Endodermal cell (in vitro differentiated cells): Measurements from ENCODE around the gene CHAD. TPM values are rescaled to one million over a fixed set of nuclear protein-coding genes. Genes with fewer than 3 reads are reported as not detected.

Source experiments
- DNase-seq: peaks from one replicate; pipeline ENCODE4 v3.0.0-alpha.2; 2017
- H3K27ac ChIP-seq: 2 replicates; pipeline ENCODE4 v1.5.1; 2013; ENCODE audit warnings: mild to moderate bottlenecking, low read depth, low read length, moderate library complexity
- H3K27me3 ChIP-seq: 2 replicates; pipeline ENCODE4 v1.6.1; 2013; ENCODE audit warnings: mild to moderate bottlenecking, low read length, moderate library complexity; ENCODE audit not compliant: insufficient read depth, control insufficient read depth, poor library complexity, severe bottlenecking
- H3K36me3 ChIP-seq: 2 replicates; pipeline ENCODE4 v1.7.0; 2013; ENCODE audit warnings: mild to moderate bottlenecking, low read length, moderate library complexity; ENCODE audit not compliant: control insufficient read depth, insufficient read depth
- H3K4me1 ChIP-seq: one replicate; pipeline ENCODE4 v1.7.0; 2013; ENCODE audit warnings: low read length; ENCODE audit not compliant: control insufficient read depth, insufficient read depth
- H3K4me3 ChIP-seq: 2 replicates; pipeline ENCODE4 v1.5.1; 2013; ENCODE audit warnings: mild to moderate bottlenecking, low read length, moderate library complexity
- H3K9ac ChIP-seq: 2 replicates; pipeline ENCODE4 v1.6.1; 2013; ENCODE audit warnings: mild to moderate bottlenecking, low read length, moderate library complexity; ENCODE audit not compliant: poor library complexity, severe bottlenecking; ENCODE audit errors: extremely low read depth
- H3K9me3 ChIP-seq: 2 replicates; pipeline ENCODE4 v1.6.1; 2013; ENCODE audit warnings: mild to moderate bottlenecking, low read length, moderate library complexity; ENCODE audit not compliant: control insufficient read depth
- H3K27ac Mint-ChIP-seq: 2 replicates; pipeline ENCODE4 v1.8.0; 2020; ENCODE audit warnings: mixed read lengths
- H3K27me3 Mint-ChIP-seq: 2 replicates; pipeline ENCODE4 v1.8.0; 2021; ENCODE audit warnings: mild to moderate bottlenecking, mixed read lengths; ENCODE audit not compliant: insufficient read depth
- H3K36me3 Mint-ChIP-seq: 2 replicates; pipeline ENCODE4 v1.8.0; 2020; ENCODE audit warnings: low read depth, mixed read lengths
- H3K4me1 Mint-ChIP-seq: 2 replicates; pipeline ENCODE4 v1.8.0; 2020; ENCODE audit warnings: mixed read lengths
- H3K4me3 Mint-ChIP-seq: 2 replicates; pipeline ENCODE4 v1.8.0; 2020; ENCODE audit warnings: mild to moderate bottlenecking, moderate library complexity, mixed read lengths
- H3K9me3 Mint-ChIP-seq: 2 replicates; pipeline ENCODE4 v1.8.0; 2020; ENCODE audit warnings: mild to moderate bottlenecking, mixed read lengths
- WGBS, 2 experiments: methylation state at CpG; one replicate each; pipeline versions ENCODE4 v1.1.5 to v1.1.7; 2013; ENCODE audit warnings: missing lambda C conversion rate in 2 of 2, mixed read lengths in 1 of 2; ENCODE audit not compliant: insufficient coverage in 1 of 2, insufficient read length in 1 of 2; 5-methylcytosine and 5-hydroxymethylcytosine counted together
- total RNA-seq, 2 donors: library from RNA; stranded (reverse); fragmentation: NEBNext Ultra II Directional in 1 of 2; extraction: Animal tissue kit (Norgen Biotek cat#: 25700) in 1 of 2; gene quantifications; 2 replicates in 1 of 2; 3 replicates in 1 of 2; pipeline ENCODE4 v1.2.1, GENCODE V29; 2021
- TF ChIP-seq, protein P1 (sequence below): fragments of 200-600 bp; sonication (generic); conservative IDR thresholded peaks from 2 replicates; pipeline ENCODE4 v1.5.0; 2021; ENCODE audit warnings: antibody characterized with exemption, mild to moderate bottlenecking

Gene CHAD
- total RNA-seq, 2 donors from 2014 or later: 0.15 TPM; not detected in 1

DNA sequence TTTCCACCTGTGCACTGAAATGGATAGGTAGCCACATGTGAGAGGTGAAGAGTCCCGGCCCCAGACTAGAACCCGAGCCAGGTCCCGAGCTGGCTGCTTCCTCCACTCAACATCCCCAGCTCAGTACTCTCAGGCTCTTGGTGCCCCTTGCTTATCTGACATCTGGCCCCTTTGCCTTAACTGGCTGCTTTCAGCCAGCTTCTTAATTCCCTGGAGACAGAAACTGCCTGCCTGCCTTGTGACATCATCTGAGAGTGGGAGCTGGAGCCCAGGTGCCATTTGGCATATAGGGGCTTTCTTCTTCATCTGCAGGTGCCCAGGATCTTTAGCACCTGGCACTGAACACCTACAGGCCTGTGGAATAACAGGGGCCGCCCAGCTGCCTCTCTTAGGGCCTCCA, 8.9 kb downstream of the CHAD start:
- Histone ChIP-seq H3K36me3 (no peaks in the 10 kb centered on the region), H3K9me3 (no peaks in the 10 kb centered on the region), H3K9ac (no peak overlapping the region), H3K4me3 (no peak overlapping the region), H3K4me1 (no peaks in the 10 kb centered on the region), H3K27ac (no peak overlapping the region), H3K27me3 (no peaks in the 10 kb centered on the region)
- peaks cover 8% of the 10 kb centered on the region for H3K4me1 Mint-ChIP-seq
- no peak overlapping the region for H3K4me3 Mint-ChIP-seq
- no peak for DNase-seq
- no peaks in the 10 kb centered on the region for H3K9me3 Mint-ChIP-seq
- TF ChIP-seq, protein P1, sequence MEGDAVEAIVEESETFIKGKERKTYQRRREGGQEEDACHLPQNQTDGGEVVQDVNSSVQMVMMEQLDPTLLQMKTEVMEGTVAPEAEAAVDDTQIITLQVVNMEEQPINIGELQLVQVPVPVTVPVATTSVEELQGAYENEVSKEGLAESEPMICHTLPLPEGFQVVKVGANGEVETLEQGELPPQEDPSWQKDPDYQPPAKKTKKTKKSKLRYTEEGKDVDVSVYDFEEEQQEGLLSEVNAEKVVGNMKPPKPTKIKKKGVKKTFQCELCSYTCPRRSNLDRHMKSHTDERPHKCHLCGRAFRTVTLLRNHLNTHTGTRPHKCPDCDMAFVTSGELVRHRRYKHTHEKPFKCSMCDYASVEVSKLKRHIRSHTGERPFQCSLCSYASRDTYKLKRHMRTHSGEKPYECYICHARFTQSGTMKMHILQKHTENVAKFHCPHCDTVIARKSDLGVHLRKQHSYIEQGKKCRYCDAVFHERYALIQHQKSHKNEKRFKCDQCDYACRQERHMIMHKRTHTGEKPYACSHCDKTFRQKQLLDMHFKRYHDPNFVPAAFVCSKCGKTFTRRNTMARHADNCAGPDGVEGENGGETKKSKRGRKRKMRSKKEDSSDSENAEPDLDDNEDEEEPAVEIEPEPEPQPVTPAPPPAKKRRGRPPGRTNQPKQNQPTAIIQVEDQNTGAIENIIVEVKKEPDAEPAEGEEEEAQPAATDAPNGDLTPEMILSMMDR: no peak
- H3K27ac Mint-ChIP-seq: no peak overlapping the region
- WGBS, 2 experiments: 93 to 100% methylated on average over 1 to 4 of the region's 4 CpGs
- H3K27me3 Mint-ChIP-seq: no peaks in the 10 kb centered on the region
- peaks cover 18% of the 10 kb centered on the region for H3K36me3 Mint-ChIP-seq

DNA sequence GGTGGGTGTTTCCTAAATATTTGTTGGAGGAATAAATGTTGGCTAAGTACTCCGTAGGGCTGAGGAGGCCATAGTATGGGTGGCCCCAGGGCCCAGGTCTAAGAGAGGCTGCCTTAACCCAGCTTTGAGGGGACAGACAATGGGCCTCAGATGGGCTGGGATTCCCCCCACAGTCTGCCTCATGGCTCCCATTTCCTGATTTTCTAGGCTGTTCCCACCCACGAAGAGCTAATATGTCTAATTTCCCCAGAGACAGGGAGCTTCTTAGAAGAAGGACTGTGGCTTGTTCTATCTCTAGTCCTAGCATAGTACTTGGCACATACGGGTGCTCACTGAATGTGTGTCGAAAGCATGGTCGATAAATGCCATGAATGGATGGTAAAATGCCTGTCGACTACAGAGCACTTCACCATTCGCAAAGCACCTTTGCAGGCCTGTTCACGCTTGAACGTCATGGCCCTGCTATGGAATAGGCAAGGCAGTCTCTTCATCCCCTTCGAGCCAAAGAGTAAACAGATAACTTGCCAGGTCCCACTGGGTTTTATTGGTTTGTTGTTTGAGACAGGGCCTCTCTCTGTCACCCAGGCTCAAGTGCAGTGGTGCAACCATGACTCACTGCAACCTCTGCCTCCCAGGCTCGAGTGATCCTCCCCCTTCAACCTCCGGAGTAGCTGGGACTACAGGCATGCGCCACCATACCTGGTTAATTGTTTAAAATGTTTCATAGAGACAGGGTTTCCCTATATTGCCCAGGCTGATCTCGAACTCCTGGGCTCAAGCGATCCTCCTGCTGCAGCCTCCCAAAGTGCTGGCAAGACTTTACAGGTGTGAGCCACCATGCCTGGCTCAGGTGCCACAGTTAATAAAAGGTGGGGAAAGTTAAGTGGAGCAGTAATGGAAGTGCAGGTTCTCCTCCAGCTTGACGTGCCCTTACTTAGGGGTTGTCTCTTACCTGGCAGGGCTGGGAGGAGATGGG, 9.7 kb downstream of the CHAD start:
- H3K4me1 Mint-ChIP-seq: peaks cover 8% of the 10 kb centered on the region
- Histone ChIP-seq H3K9me3 (no peaks in the 10 kb centered on the region), H3K36me3 (no peaks in the 10 kb centered on the region), H3K27ac (no peak overlapping the region), H3K4me3 (no peak overlapping the region), H3K27me3 (no peaks in the 10 kb centered on the region), H3K4me1 (no peaks in the 10 kb centered on the region), H3K9ac (no peak overlapping the region)
- WGBS, 2 experiments: 88 to 89% methylated on average over 15 to 16 of the region's 16 CpGs
- no peak overlapping the region for H3K4me3 Mint-ChIP-seq
- TF ChIP-seq, protein P1: no peak
- H3K36me3 Mint-ChIP-seq: peaks cover 16% of the 10 kb centered on the region
- no peak overlapping the region for H3K27ac Mint-ChIP-seq
- no peaks in the 10 kb centered on the region for H3K27me3 Mint-ChIP-seq
- DNase-seq: no peak
- H3K9me3 Mint-ChIP-seq: no peaks in the 10 kb centered on the region

DNA sequence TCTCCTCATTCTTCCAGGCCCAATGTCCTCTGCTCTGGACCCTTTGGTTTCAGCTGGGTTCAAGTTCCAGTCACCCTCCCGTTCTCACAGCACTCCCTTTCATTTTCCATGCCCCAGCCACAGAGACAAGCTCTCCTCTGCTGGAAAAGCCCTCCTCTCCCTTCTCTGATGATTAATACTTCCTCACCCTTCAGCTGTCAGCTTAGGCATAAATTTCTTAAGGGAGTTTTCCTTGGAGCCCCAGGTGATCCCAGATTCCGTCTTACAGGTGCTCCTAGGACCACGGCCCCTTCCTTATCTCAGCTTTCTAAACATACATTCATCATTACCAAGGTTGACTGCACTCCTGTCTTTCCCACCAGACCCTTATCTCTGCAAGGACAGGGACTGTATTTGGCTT, 10.4 kb downstream of the CHAD start:
- whole genome bisulfite sequencing, 2 experiments: 92 to 93% methylated on average over 2 to 3 of the region's 3 CpGs

More for the DNA sequence above, 10.4 kb downstream of the CHAD start:
- Histone ChIP-seq H3K36me3 (no peaks in the 10 kb centered on the region), H3K27me3 (no peaks in the 10 kb centered on the region), H3K9me3 (no peaks in the 10 kb centered on the region), H3K4me1 (no peaks in the 10 kb centered on the region), H3K4me3 (no peak overlapping the region), H3K9ac (no peak overlapping the region), H3K27ac (no peak overlapping the region)
- Mint-ChIP-seq H3K4me3 (no peak overlapping the region), H3K36me3 (peaks cover 13% of the 10 kb centered on the region), H3K9me3 (no peaks in the 10 kb centered on the region), H3K27me3 (no peaks in the 10 kb centered on the region), H3K27ac (no peak overlapping the region), H3K4me1 (peaks cover 8% of the 10 kb centered on the region)
- no peak for DNase-seq
- TF ChIP-seq, protein P1: no peak
